ENCODE results near the gene B4GALNT2.

GRCh38 chr17:49121696-49122292 is 10.8 kb upstream of the B4GALNT2 start:
- TF ChIP-seq CTCF (conservative IDR thresholded peaks at IDR 0.05; ENCODE audit: low read depth, low read length) (no peak), EZH2 (IDR thresholded peaks at IDR 0.05; ENCODE audit: borderline replicate concordance, low read depth, low read length, poor library complexity, severe bottlenecking) (no peak)
